HG03108 (cell line): ENCODE results near the gene GDI2.

Experiments
- ATAC-seq: cut with Tn5 transposase; IDR thresholded peaks from one replicate; pipeline ENCODE4 v1.9.1; 2021; ENCODE audit warnings: moderate library complexity; ENCODE audit not compliant: unreplicated experiment

Gene GDI2

DNA sequence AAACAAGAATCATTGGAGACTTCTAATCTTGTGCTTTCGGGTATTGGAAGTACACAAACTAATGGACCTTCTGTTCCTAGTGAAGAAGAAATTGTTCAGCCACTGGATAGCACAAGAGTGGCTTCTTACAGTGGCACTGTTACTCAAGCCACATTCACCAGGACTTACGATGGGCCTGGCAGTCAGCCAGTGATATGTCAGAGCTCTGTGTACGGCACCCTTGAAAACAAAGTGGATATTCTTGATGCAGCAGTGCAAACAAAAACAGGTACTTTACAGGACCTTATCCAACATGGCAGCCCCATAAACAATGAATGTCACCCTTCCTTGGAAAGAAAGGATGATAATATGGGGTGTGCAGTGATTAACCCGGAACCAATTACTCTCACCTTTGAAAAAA lies 67.0 kb downstream of the GDI2 start:
- no peak for ATAC-seq

DNA sequence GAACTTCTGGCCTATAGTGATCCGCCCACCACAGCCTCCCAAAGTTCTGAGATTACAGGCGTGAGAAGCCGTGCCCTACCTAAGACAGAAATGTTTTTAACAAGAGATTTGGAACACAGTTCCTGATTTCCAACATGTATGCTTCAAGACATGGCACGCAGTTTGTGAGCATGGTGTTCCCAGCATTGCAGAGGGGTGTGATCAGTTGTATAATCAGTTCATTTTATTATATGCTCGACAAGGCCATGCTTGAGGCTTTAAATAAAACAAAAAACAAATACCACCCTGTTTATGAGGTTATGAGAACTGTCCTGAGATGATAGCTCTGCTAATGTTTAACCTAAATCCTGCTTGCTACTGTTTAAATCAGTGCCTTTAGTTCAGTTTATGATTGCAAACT lies 68.4 kb downstream of the GDI2 start:
- no peak for ATAC-seq

DNA sequence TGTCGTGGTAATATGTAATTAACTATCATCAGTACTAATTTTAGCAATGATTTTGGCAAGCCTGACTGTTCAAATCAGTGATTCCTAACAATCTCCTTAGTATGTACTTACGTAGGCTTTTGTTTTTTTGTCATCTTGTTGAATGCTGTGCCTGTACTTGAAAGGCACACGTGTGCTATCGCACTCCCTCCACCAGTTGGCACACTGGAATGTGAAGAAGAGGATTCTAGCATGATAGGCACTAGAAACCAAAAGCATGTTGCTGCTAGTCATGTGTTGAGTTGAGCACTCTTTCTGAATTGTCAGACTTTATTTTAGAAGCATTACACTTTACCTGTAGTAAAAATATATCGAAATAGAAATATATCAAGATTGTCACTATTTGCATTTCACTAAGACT lies 69.5 kb downstream of the GDI2 start:
- ATAC-seq, result no peak

DNA sequence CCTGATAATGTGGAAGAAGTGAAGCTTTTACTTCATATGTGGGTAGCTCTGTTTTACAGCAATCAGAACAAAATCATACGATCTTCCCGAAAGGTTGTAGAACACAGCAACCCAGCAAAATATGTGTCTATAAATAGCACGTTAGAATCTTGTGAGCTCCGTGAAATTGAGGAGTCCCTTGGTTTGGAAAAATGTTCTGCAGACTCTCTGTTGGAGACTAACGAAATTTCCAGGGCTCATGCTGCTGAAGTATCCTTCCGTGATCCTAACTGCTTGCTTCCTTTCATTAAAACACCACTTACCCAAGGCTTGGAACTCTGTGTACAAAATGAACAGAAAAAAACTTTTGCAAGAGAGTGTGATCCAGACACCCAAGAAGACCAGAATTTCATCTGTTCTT lies 71.1 kb downstream of the GDI2 start:
- no peak for ATAC-seq

DNA sequence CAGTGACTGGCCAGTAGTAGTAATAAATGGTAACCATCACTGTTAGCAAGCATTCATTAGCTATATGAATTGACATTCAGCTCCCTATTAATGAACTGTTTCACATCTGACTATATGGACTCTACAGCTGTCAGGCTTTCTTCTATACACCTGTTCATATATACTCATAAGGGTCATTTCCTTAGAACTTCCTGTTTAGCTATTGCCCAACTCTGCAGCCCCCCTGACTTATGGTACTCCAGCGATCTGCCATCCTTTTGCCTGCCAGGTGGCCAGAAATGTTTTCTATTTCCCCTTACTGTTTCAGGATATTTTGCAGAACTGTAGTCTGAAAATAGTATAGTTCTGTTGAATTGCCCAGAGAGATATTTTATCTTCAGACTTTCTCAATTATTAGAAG lies 72.0 kb downstream of the GDI2 start:
- no peak for ATAC-seq

DNA sequence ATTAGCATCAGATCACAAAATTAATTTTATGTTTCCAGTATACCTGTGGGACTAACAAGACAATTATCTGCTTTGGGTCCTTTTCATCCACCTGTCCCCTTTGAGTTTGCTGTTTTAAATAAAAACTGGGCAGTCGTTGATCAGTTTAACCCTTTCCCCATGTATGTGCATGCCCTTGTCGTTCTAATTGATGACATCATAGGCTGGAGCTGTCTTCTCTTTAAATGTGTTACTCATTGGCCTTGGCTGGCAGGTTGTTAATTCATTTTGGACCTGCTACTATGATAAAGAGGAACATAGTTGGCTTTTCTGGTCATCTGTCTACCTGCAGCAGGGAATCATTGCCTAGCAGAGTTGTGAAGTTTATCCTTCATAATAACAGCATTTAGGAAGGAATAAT lies 74.8 kb downstream of the GDI2 start:
- no peak for ATAC-seq

DNA sequence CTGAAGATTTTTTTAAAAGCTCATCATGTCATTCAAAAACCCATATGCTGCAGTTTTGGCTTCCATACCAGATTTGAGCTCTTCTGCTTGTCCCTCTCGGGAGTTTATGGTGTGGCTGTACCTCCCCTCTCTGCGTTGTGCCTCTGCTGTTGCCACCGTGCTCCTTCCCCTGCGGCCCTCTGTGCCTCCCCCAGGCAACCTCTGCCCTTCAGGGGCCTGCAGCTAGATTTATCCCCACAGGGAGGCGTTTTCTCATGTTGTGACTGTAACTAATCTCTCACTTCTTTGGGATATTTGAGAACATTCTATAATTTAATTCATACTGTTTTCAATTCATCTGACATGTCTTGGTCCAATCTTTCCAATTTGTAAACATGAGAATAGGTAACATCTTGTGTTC lies 75.9 kb downstream of the GDI2 start:
- ATAC-seq, result no peak

DNA sequence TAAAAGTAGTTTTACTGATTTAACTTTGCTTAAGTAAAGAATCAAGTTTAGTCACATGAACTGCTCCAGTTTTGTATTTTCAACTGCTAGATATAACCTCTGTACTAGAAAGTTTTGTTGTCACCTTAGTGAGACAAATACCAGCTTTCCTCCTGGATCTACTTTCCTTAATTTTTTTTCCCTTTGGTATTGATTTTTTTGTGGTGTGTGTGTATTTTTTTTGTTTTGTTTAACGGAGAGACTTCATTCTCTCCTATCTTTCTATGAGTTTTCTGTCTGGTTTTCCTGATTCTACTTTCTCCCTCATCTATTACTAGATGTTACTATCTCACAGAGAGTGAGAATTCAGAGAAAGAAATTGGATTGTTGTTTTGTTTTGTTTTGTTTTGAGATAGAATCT lies 76.6 kb downstream of the GDI2 start:
- ATAC-seq, result no peak

DNA sequence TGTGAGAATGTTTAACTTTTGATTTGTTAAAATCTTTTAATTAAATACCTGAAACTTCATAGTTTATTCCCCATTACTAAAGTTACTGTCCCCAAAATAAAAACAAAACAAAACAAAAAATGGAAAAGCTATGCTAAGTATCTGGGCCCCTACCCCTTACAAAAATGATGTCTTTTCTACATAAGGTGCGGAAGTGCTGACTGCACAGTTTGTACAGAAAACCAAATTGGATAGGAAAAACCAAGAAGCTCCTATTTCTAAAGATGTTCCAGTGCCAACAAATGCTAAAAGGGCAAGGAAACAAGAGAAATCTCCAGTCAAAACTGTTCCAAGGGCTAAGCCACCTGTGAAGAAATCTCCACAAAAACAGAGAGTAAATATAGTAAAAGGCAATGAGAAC lies 78.1 kb downstream of the GDI2 start:
- no peak for ATAC-seq

DNA sequence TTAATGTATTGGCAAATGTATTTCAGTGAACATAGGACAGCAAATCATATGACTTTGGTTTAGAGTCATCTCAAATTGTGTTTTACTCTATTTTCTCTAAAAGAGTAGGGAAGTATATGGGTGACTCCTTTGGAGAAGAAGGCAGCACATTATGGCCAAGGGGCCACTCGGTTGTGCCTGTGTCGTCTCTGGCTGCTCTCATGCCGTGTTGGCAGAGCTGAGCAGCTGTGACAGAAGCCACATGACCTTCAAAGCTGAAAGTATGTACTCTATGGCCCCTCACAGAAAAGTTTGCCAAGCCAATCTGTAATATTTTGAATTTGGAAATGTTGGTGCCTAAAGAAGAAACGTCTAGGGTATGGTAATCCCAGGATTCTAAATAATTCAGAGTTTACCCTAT lies 81.1 kb downstream of the GDI2 start:
- ATAC-seq, result no peak

DNA sequence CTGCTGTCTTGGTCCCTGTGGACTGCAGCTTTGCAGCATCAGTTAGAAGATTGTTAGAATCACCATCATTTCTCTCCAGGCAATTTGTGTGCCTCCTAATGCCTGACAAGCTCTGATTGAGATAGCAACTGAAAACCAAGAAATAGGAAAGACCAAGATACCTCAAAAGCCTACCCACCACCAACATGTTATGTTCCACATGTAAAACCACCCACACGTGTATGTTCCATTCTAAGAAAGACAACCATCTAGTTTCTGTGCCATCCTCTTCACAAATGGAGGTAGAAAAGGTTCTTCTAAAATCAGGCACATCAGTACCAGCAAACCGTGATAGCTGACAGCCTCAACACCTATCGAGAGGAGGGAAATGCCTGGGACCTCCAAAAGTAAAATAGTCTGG lies 81.7 kb downstream of the GDI2 start:
- ATAC-seq, result no peak

DNA sequence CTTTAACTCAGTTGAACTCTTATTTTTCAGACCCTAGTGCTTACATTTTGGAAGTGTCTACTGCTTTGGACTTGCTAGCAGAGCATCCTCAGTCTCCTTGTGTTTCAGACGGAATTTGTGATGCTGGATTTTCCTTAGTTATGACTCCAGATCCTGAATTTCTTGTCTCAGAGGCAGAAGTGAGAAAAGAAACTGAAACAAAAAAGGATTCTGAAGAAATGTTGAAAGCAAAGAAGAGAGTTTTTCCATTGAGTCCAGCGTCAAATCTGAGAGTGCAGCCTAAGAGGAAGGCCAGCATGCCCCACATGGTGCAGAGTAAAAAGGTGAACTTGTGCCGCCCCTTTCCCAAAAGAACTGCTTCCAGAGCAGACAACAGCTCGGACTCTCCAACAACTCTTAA lies 82.5 kb downstream of the GDI2 start:
- no peak for ATAC-seq

DNA sequence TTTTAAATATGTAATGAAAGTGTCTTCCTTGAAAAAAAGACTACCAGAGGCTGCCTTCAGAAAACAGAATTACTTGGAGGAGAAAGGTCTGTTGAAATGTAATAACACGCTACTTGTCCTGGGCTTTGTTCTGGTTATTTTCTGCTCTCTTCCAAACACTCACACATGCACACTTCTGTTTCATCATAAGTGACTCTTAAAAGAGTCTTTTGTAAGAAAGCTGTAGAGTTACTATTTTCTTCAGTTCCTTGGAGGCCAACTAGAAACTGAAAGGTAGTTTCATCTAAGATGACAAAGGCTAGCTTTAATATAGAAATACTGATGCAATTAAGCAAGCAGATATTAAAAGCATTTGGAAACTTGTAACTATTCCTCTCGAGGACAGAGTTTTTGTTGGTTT lies 89.5 kb downstream of the GDI2 start:
- no peak for ATAC-seq

DNA sequence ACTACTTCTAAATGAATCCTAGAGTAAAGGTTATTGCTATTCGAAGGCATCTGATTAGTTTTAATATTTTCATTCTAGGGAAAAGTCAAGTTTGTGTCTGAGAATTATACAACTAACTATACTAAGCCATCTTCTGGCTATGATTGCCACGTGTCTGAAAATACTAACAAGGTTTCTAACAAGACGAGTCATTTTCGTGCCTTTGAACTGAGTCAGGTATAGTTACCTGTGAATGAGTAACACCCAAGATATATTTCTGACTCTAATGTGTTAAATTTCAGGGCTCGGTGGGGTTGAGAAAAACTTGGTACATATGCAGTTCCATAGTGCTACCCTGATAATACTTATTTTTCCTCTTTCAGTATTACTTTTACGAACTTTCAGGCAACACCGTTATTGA lies 93.1 kb downstream of the GDI2 start:
- ATAC-seq, result no peak

DNA sequence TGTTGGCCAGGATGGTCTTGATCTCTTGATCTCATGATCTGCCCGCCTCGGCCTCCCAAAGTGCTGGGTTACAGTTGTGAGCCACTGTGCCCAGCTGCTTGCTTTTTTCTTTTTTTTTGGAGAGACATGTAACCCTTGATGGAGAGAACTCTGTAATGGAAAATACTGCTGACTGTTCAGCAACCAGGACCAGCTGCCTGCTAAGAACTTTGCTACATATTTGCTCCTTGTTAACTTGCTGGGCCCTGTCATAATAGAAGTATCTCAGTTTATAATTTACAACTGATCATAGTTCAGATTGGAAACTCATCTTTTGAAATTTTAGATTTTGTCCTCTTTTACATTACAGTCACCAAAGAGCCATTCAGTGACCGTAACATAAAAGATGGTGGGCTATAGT lies 93.7 kb downstream of the GDI2 start:
- ATAC-seq, result no peak
